ENCODE measurements around the gene GLRX3.
A peak's percentile ranks its signal among the peaks of the same experiment; 100 is the strongest.

GLRX3 gene

GRCh38 chr10:130138479-130138866 lies 2.3 kb downstream of the GLRX3 start:
- DNase-seq = peak; percentile 46

GRCh38 chr10:130140425-130140824 lies 4.2 kb downstream of the GLRX3 start:
- DNase-seq = no peak

GRCh38 chr10:130141038-130141437 lies 4.8 kb downstream of the GLRX3 start:
- DNase-seq = no peak

- no peak for DNase-seq
These were observed 5.3 kb downstream of the GLRX3 start for GRCh38 chr10:130141460-130141859.

GRCh38 chr10:130141878-130142277 lies 5.7 kb downstream of the GLRX3 start:
- peak; percentile 24 for DNase-seq

- DNase-seq = no peak
These were observed 9.9 kb downstream of the GLRX3 start for GRCh38 chr10:130146042-130146441.

- DNase-seq = no peak
These were observed 23.1 kb downstream of the GLRX3 start for GRCh38 chr10:130159192-130159794.

- DNase-seq = no peak
These were observed 24.6 kb downstream of the GLRX3 start for GRCh38 chr10:130160775-130161174.

- DNase-seq = no peak
These were observed 25.1 kb downstream of the GLRX3 start for GRCh38 chr10:130161331-130161730.

- no peak for DNase-seq
These were observed 31.0 kb downstream of the GLRX3 start for GRCh38 chr10:130167193-130167592.

- DNase-seq = no peak
These were observed 31.5 kb downstream of the GLRX3 start for GRCh38 chr10:130167707-130168106.

GRCh38 chr10:130169136-130169859 lies 33.1 kb downstream of the GLRX3 start:
- no peak for DNase-seq

GRCh38 chr10:130171196-130171595 lies 35.0 kb downstream of the GLRX3 start:
- DNase-seq = peak; percentile 36

GRCh38 chr10:130174328-130174727 lies 38.1 kb downstream of the GLRX3 start:
- no peak for DNase-seq

- DNase-seq = peak; percentile 38
These were observed 38.9 kb downstream of the GLRX3 start for GRCh38 chr10:130175074-130175473.

- DNase-seq = no peak
These were observed 41.1 kb downstream of the GLRX3 start for GRCh38 chr10:130177250-130177649.

- peak; percentile 41 for DNase-seq
These were observed 43.4 kb downstream of the GLRX3 start for GRCh38 chr10:130179640-130180039.

GRCh38 chr10:130180416-130180815 lies 44.2 kb downstream of the GLRX3 start:
- no peak for DNase-seq

- no peak for DNase-seq
These were observed 45.7 kb downstream of the GLRX3 start for GRCh38 chr10:130181858-130182257.

GRCh38 chr10:130185591-130185990 lies 49.4 kb downstream of the GLRX3 start:
- DNase-seq = no peak

GRCh38 chr10:130188195-130189175 lies 52.3 kb downstream of the GLRX3 start:
- DNase-seq = no peak

GRCh38 chr10:130189608-130190054 lies 53.4 kb downstream of the GLRX3 start:
- peak; percentile 16 for DNase-seq

- DNase-seq = peak; percentile 91
These were observed 54.0 kb downstream of the GLRX3 start for GRCh38 chr10:130190055-130190736.
